Measurements from ENCODE around the gene MTHFSD.

- TF ChIP-seq CTCF (IDR thresholded peaks at IDR 0.05) = no peak
- TF ChIP-seq POLR2A (IDR thresholded peaks at IDR 0.05) = no peak
Measured at GRCh38 chr16:86584726-86585721, 30.0 kb upstream of the MTHFSD start.
